Stimulated activated naive B cell treated with anti-CD40 and anti-IgM and Interleukin-4, amounts not matched to agents 10 μg/mL and 1 μg/mL and 100 μg/mL, for 72 hours (primary cell): ENCODE measurements around the gene AGPAT1.

ENCODE experiments used
- ATAC-seq, 2 donors: fragments of 150-1000 bp; cut with Tn5 transposase; replicated peaks; 2 replicates each; pipeline ENCODE4 v1.10.0; 2021; ENCODE audit warnings: moderate library complexity in 1 of 2
- DNase-seq: peaks from one replicate; pipeline ENCODE4 v3.0.0; 2021
- H3K27ac Mint-ChIP-seq: one replicate; pipeline ENCODE4 v1.8.0; 2022; ENCODE audit warnings: mild to moderate bottlenecking, mixed read lengths
- H3K27me3 Mint-ChIP-seq, 2 donors: one replicate each; pipeline ENCODE4 v1.8.0; 2022; ENCODE audit warnings: mixed read lengths in 2 of 2
- H3K36me3 Mint-ChIP-seq, 2 donors: one replicate each; pipeline ENCODE4 v1.8.0; 2022; ENCODE audit warnings: mixed read lengths in 2 of 2, mild to moderate bottlenecking in 1 of 2
- H3K4me1 Mint-ChIP-seq, 2 donors: one replicate each; pipeline ENCODE4 v1.8.0; 2022; ENCODE audit warnings: mixed read lengths in 2 of 2, mild to moderate bottlenecking in 1 of 2
- H3K4me3 Mint-ChIP-seq, 2 donors: one replicate each; pipeline ENCODE4 v1.8.0; 2022; ENCODE audit warnings: mild to moderate bottlenecking in 2 of 2, mixed read lengths in 2 of 2, moderate library complexity in 1 of 2
- H3K9me3 Mint-ChIP-seq, 2 donors: one replicate each; pipeline ENCODE4 v1.8.0; 2022; ENCODE audit warnings: mixed read lengths in 2 of 2, mild to moderate bottlenecking in 1 of 2

Gene AGPAT1

DNA sequence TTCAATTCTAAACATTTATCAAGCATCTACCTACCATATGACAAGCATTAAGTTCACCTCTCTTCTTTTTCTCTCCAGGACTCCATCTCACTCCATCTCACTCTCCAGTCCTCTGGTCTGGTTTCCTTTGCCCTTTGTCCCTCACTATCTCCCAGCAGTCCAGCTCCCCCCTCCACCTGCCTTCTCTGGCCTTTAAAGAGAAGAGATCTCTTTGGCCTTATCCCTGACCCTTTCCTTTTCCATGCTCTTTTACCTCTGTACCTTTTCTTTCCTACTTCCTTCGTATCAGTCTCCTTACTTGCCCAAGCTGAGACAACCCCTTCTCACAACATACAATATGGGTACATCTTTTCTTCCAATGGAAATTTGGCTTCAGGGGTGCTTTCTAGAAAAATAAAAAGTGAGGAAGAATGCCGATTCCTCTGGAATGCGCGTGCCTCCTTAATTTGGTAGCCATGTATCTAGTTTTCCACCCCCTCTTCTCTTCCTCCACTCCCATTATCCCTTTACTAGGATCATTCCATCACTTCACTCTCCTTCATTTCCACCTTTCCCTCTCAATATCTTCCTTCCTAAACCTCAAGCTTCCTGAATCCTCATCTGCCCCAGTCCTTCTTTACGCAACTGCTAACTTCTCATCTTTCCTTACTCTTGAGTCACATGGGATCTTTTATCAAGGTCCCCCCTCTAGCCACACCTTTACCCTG lies 745 bp upstream of the AGPAT1 start:
- Mint-ChIP-seq H3K27me3 (no peaks in the 10 kb centered on the region), H3K27ac (peak overlapping the region; percentile 98), H3K4me3 (peak overlapping the region; percentile 83 to 91), H3K4me1 (peaks cover 54 to 67% of the 10 kb centered on the region in 2 donors), H3K36me3 (peaks cover 28 to 34% of the 10 kb centered on the region in 2 donors), H3K9me3 (peaks cover 0 to 2% of the 10 kb centered on the region in 2 donors)
- DNase-seq (no peak), ATAC-seq (no peak)

- peaks cover 22 to 31% of the 10 kb centered on the region in 2 donors for H3K36me3 Mint-ChIP-seq
- no peaks in the 10 kb centered on the region for H3K27me3 Mint-ChIP-seq
- H3K4me1 Mint-ChIP-seq = peaks cover 46 to 55% of the 10 kb centered on the region in 2 donors
- no peak for ATAC-seq
- H3K4me3 Mint-ChIP-seq = peak overlapping the region; percentile 83 to 91
- H3K9me3 Mint-ChIP-seq = peaks cover 0 to 2% of the 10 kb centered on the region in 2 donors
- no peak for DNase-seq
- H3K27ac Mint-ChIP-seq = peak overlapping the region; percentile 73
Measured at GRCh38 chr6:32175322-32175710, 568 bp downstream of the AGPAT1 start.

GRCh38 chr6:32174416-32174815 lies 1.5 kb downstream of the AGPAT1 start:
- Mint-ChIP-seq H3K27ac (no peak overlapping the region), H3K9me3 (peaks cover 0 to 2% of the 10 kb centered on the region in 2 donors), H3K27me3 (no peaks in the 10 kb centered on the region), H3K4me1 (peaks cover 45 to 46% of the 10 kb centered on the region in 2 donors), H3K4me3 (peak overlapping the region in 1 of 2 donors; percentile 14), H3K36me3 (peaks cover 25 to 34% of the 10 kb centered on the region in 2 donors)
- ATAC-seq (no peak), DNase-seq (no peak)

DNA sequence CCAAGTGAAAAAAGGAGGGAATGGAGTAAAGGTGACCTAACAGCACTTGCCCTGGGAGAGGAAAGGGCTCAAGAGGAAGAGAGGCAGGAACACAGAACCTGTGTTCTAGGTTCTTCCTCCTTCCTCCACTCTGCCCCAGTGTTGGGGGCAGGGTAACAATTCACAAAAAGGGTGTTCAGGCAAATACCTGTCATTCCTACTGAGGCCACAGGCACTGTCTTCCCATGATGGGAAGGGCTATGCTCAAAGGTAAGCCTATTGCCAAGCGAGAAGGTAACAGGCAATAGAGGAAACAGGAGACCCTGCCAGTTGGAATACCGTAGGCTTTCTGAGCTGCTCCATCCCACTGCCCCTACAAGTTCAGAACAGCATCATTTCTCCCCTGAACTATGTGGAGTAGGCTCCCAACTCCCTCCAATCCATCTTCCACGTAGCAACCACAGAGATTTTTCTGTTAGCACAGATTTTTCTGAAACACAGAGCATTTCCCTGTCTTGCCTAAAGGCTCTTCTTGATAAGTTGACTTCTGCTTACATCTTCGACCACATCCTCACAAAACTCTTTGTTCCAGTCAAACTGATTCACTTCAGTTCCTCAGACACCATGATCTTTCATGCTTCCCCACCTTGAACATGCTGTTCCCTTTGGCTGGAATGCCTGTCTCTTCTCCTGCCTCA lies 2.7 kb downstream of the AGPAT1 start:
- Mint-ChIP-seq H3K27me3 (no peaks in the 10 kb centered on the region), H3K36me3 (peaks cover 27 to 37% of the 10 kb centered on the region in 2 donors), H3K4me3 (no peak overlapping the region), H3K9me3 (peaks cover 0 to 2% of the 10 kb centered on the region in 2 donors), H3K27ac (no peak overlapping the region), H3K4me1 (peaks cover 39 to 41% of the 10 kb centered on the region in 2 donors)
- no peak for ATAC-seq
- no peak for DNase-seq

DNA sequence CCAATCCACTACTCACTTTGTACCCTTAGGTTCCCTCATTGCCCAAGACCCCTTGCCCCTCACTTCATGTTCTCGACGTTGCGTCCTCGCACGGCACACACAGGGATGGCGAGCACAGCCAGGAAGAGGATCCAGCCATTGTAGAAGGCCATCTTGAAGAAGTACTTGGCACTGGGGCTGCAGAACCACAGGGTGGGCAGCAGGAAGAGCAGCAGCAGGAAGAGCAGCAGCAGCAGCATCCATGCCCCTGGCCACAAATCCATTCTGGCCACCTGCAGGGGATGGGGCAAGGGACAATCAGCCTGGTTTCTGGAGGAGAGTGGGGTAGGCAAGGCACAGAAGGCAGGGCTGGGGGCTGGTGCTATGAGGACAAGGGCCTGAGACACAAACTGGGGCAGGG lies 4.7 kb downstream of the AGPAT1 start:
- Mint-ChIP-seq H3K27ac (no peak overlapping the region), H3K27me3 (no peaks in the 10 kb centered on the region), H3K36me3 (peaks cover 33 to 46% of the 10 kb centered on the region in 2 donors), H3K4me3 (no peak overlapping the region), H3K9me3 (no peaks in the 10 kb centered on the region), H3K4me1 (peaks cover 35 to 36% of the 10 kb centered on the region in 2 donors)
- ATAC-seq (no peak), DNase-seq (no peak)

DNA sequence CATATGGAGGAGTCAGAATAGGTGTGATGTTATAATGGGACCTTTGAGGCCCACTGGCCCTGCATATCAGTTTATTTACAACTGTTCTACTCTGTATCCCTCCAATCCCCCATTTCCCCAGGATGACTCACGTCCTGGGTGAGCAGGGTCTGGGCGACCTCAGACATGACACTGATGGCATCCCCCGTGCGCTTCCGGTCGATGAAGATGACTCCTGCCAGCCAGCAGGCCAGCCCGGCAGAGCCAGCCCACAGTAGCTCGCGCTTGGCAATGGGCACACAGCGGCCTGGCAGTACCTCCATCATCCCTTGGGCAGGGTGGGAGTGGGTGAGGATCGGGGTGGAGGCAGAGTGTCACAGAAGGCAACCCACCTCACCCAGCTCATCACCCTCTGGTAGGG lies 5.6 kb downstream of the AGPAT1 start:
- H3K27ac Mint-ChIP-seq = no peak overlapping the region
- ATAC-seq (no peak), DNase-seq (no peak)
- H3K4me1 Mint-ChIP-seq = peaks cover 32 to 33% of the 10 kb centered on the region in 2 donors
- no peaks in the 10 kb centered on the region for H3K27me3 Mint-ChIP-seq
- H3K36me3 Mint-ChIP-seq = peaks cover 33 to 51% of the 10 kb centered on the region in 2 donors
- no peak overlapping the region for H3K4me3 Mint-ChIP-seq
- no peaks in the 10 kb centered on the region for H3K9me3 Mint-ChIP-seq

GRCh38 chr6:32168807-32169591 lies 6.9 kb downstream of the AGPAT1 start:
- Mint-ChIP-seq H3K4me1 (peaks cover 28% of the 10 kb centered on the region in 2 donors), H3K36me3 (peaks cover 36 to 53% of the 10 kb centered on the region in 2 donors), H3K27me3 (no peaks in the 10 kb centered on the region), H3K9me3 (no peaks in the 10 kb centered on the region), H3K27ac (peak overlapping the region; percentile 65), H3K4me3 (no peak overlapping the region)
- DNase-seq = no peak
- ATAC-seq = no peak

DNA sequence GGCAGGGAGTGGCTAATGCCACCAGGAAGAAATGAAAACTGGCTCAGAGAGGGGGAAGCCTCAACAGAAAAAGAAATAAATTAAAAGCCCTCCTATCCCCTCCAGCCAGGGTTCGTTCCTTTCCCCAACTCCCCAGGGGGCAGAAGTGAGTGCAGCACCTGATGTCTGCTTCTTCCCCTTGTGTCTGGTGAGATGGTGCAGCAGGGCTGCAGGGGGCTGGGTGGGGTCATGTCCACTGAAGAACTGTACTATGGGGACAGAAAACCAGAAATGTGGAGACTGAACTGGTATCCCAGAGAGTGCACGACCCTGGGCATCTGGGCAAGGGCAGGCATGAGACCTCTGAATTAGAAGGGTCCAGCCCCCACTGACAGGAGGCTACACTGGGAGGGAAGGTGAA lies 7.5 kb downstream of the AGPAT1 start:
- H3K36me3 Mint-ChIP-seq = peaks cover 37 to 50% of the 10 kb centered on the region in 2 donors
- peaks cover 21 to 23% of the 10 kb centered on the region in 2 donors for H3K4me1 Mint-ChIP-seq
- no peaks in the 10 kb centered on the region for H3K9me3 Mint-ChIP-seq
- no peak overlapping the region for H3K27ac Mint-ChIP-seq
- no peaks in the 10 kb centered on the region for H3K27me3 Mint-ChIP-seq
- ATAC-seq (no peak), DNase-seq (no peak)
- no peak overlapping the region for H3K4me3 Mint-ChIP-seq

DNA sequence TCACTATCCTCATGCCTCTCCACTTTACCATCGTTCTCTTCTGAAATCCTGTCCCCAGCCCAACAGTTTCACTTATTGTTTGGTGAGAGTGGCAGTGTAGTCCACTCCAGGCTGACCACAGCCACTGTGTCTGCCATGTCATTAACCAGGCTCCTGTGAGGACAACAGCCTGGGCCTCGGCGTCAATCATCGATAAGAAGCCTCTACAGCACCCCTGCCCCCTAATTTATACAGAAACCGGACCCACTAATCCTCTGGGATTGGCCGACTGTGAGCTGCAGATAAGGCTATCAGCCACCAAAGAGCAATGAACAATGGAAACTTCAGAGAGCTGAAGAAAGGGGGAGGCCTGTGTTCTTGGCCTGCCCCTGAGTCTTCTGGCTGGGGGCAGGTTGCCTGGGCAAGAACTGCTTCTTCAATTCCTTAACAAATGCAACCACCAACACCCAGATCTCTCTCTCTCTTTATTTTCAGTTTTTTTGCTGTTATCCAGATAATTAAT lies 8.1 kb downstream of the AGPAT1 start:
- H3K4me1 Mint-ChIP-seq = peaks cover 19 to 20% of the 10 kb centered on the region in 2 donors
- no peak for DNase-seq
- ATAC-seq = no peak
- no peak overlapping the region for H3K27ac Mint-ChIP-seq
- no peaks in the 10 kb centered on the region for H3K27me3 Mint-ChIP-seq
- no peak overlapping the region for H3K4me3 Mint-ChIP-seq
- peaks cover 39 to 53% of the 10 kb centered on the region in 2 donors for H3K36me3 Mint-ChIP-seq
- no peaks in the 10 kb centered on the region for H3K9me3 Mint-ChIP-seq

GRCh38 chr6:32167154-32167760 lies 8.6 kb downstream of the AGPAT1 start:
- Mint-ChIP-seq H3K4me1 (peaks cover 16 to 18% of the 10 kb centered on the region in 2 donors), H3K36me3 (peaks cover 43 to 59% of the 10 kb centered on the region in 2 donors), H3K27me3 (no peaks in the 10 kb centered on the region), H3K27ac (no peak overlapping the region), H3K4me3 (no peak overlapping the region), H3K9me3 (no peaks in the 10 kb centered on the region)
- DNase-seq (no peak), ATAC-seq (no peak)

DNA sequence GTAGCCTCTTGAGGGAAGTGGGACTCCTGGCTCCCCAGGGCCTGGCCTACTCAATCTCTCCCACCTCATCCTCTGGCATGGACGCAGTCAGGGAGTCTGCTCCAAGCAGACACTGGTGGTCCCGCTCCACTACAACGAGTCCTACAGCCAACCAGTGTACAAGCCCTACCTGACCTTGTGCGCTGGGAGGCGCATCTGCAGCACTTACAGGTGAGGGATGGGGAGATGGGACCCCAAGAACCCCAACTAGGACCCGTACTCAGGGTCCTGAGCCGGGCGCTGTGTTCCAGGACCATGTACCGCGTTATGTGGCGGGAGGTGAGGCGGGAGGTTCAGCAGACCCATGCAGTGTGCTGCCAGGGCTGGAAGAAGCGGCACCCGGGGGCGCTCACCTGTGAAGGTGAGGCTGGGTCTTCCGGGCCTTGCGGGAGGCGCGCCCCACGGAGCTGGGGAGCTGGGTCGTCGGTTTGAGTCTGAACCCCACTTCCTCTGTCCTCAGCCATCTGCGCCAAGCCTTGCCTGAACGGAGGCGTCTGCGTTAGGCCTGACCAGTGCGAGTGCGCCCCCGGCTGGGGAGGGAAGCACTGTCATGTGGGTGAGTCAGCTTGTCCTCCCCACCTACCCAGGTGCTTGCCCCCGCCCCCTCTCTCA lies 9.3 kb downstream of the AGPAT1 start:
- Mint-ChIP-seq H3K9me3 (no peaks in the 10 kb centered on the region), H3K4me1 (peaks cover 16 to 18% of the 10 kb centered on the region in 2 donors), H3K36me3 (peaks cover 43 to 63% of the 10 kb centered on the region in 2 donors), H3K27ac (no peak overlapping the region), H3K27me3 (no peaks in the 10 kb centered on the region), H3K4me3 (no peak overlapping the region)
- DNase-seq (no peak), ATAC-seq (no peak)

GRCh38 chr6:32164295-32164694 lies 11.6 kb downstream of the AGPAT1 start, which contains the start of gene EGFL8:
Gene EGFL8 (plus strand): TSS chr6:32164595. CDS start chr6:32166166, 1,571 bp downstream.
- no peak within 1 kb of the TSS for H3K27ac Mint-ChIP-seq
- peaks cover 26 to 42% of the 10 kb centered on the region in 2 donors for H3K36me3 Mint-ChIP-seq
- H3K27me3 Mint-ChIP-seq = no peaks in the 10 kb centered on the region
- no peak within 1 kb of the TSS for H3K4me3 Mint-ChIP-seq
- ATAC-seq = no peak
- no peaks in the 10 kb centered on the region for H3K9me3 Mint-ChIP-seq
- no peak for DNase-seq
- peaks cover 8 to 18% of the 10 kb centered on the region in 2 donors for H3K4me1 Mint-ChIP-seq

GRCh38 chr6:32163559-32164258 lies 12.2 kb downstream of the AGPAT1 start:
- peaks cover 22 to 38% of the 10 kb centered on the region in 2 donors for H3K36me3 Mint-ChIP-seq
- DNase-seq (no peak), ATAC-seq (no peak)
- no peaks in the 10 kb centered on the region for H3K27me3 Mint-ChIP-seq
- H3K4me1 Mint-ChIP-seq = peaks cover 8 to 17% of the 10 kb centered on the region in 2 donors
- H3K4me3 Mint-ChIP-seq = no peak overlapping the region
- no peak overlapping the region for H3K27ac Mint-ChIP-seq
- no peaks in the 10 kb centered on the region for H3K9me3 Mint-ChIP-seq
